K562 (cell line): Measurements from ENCODE around the gene HS3ST5. TPM values are rescaled to one million over a fixed set of nuclear protein-coding genes. Genes with fewer than 3 reads are reported as not detected.

Experiments used
- ATAC-seq: fragments of 200-7000 bp; cut with Tn5 transposase; 3 replicates; pipeline ENCODE4 v1.9.1; 2020; ENCODE audit warnings: moderate library complexity
- BruUV-seq: library from RNA; stranded (reverse); fragments of 400-500 nt; replicated peaks from 2 replicates; lab custom pipeline; 2021; lab: Mats Ljungman, UMichigan
- CTCF ChIA-PET: fragments of 300-600 bp; formaldehyde crosslinking; extraction: SDS; loops from one replicate; lab custom pipeline; 2021; ENCODE audit warnings: low intra/inter-chr PET ratio; lab: Yijun Ruan, JAX
- POLR2A ChIA-PET: fragments of 300-600, 350-650 bp; sonication (Branson Sonifier 250); formaldehyde crosslinking; extraction: SDS; loops from one replicate; lab custom pipeline; 2021; ENCODE audit warnings: antibody characterized with exemption, inconsistent platforms; lab: Yijun Ruan, JAX
- DNase-seq, 4 experiments: peaks; one replicate each; pipeline versions ENCODE4 v3.0.0 to v3.0.0-alpha.2; 2011 to 2018; ENCODE audit warnings: low spot score in 3 of 4, mixed read lengths in 3 of 4; ENCODE audit errors: extremely low read depth in 1 of 4
- FAIRE-seq: peaks from 2 replicates; lab custom pipeline; 2011; peaks lifted over from hg19 to GRCh38; lab: Jason Lieb, UNC
- H2AFZ ChIP-seq: 2 replicates; pipeline ENCODE4 v1.6.0; 2011; ENCODE audit warnings: low read depth, low read length, control low read depth, inconsistent platforms
- H3K27ac ChIP-seq: fragments of 200-600 bp; 3 replicates; pipeline ENCODE4 v1.8.0; 2011; ENCODE audit warnings: low read depth, mild to moderate bottlenecking, control low read depth, inconsistent platforms, low read length, moderate library complexity, mixed read lengths; ENCODE audit errors: extremely low read depth
- H3K27me3 ChIP-seq, 2 experiments: fragments of 300-600 bp in 1 of 2; 2 replicates in 1 of 2; 3 replicates in 1 of 2; pipeline versions ENCODE4 v1.6.0 to v1.8.0; 2011; ENCODE audit warnings: inconsistent platforms in 2 of 2, low read length in 2 of 2, mild to moderate bottlenecking in 1 of 2, mixed read lengths in 1 of 2, moderate library complexity in 1 of 2; ENCODE audit not compliant: control insufficient read depth in 2 of 2, insufficient read depth in 2 of 2
- H3K36me3 ChIP-seq: fragments of 300-600 bp; 3 replicates; pipeline ENCODE4 v1.8.0; 2011; ENCODE audit warnings: mild to moderate bottlenecking, low read length, inconsistent platforms; ENCODE audit not compliant: control insufficient read depth, insufficient read depth
- H3K4me1 ChIP-seq, 2 experiments: fragments of 200-600 bp in 1 of 2; replicated peaks in 1 of 2; 2 replicates in 1 of 2; 3 replicates in 1 of 2; pipeline versions ENCODE4 v1.5.1 to v1.8.0; 2011; ENCODE audit warnings: inconsistent platforms in 2 of 2, low read length in 2 of 2, mild to moderate bottlenecking in 1 of 2, mixed read lengths in 1 of 2, moderate library complexity in 1 of 2; ENCODE audit not compliant: control insufficient read depth in 2 of 2, insufficient read depth in 2 of 2
- H3K4me2 ChIP-seq: 2 replicates; pipeline ENCODE4 v1.6.1; 2011; ENCODE audit warnings: low read length, control low read depth, inconsistent platforms, mixed read lengths; ENCODE audit not compliant: insufficient read depth
- H3K4me3 ChIP-seq: fragments of 200-600 bp; sonication (generic), shearing (Covaris generic); 2 replicates; pipeline ENCODE4 v1.5.1; 2016; ENCODE audit warnings: control low read depth, inconsistent platforms
- H3K79me2 ChIP-seq: fragments of 200-600 bp; 3 replicates; pipeline ENCODE4 v1.8.0; 2011; ENCODE audit warnings: low read length, inconsistent platforms; ENCODE audit not compliant: control insufficient read depth, insufficient read depth
- H3K9ac ChIP-seq, 2 experiments: 2 replicates each; pipeline versions ENCODE4 v1.6.0 to v1.6.1; 2011; ENCODE audit warnings: low read depth in 2 of 2, low read length in 2 of 2, control low read depth in 1 of 2, inconsistent platforms in 1 of 2, mild to moderate bottlenecking in 1 of 2, mixed read lengths in 1 of 2; ENCODE audit not compliant: insufficient read depth in 1 of 2
- H3K9me1 ChIP-seq: one replicate; pipeline ENCODE4 v1.6.0; 2011; ENCODE audit warnings: inconsistent platforms, mild to moderate bottlenecking, low read length, moderate library complexity; ENCODE audit not compliant: control insufficient read depth, insufficient read depth
- H3K9me3 ChIP-seq: replicated peaks from 2 replicates; pipeline ENCODE4 v1.5.1; 2011; ENCODE audit warnings: low read depth, low read length, inconsistent platforms; ENCODE audit not compliant: control insufficient read depth, insufficient read depth
- H4K20me1 ChIP-seq: replicated peaks from 2 replicates; pipeline ENCODE4 v1.6.1; 2011; ENCODE audit warnings: low read length, inconsistent platforms, mixed read lengths; ENCODE audit not compliant: control insufficient read depth, insufficient read depth
- BCL6 ChIP-seq: fragments of 250-450 bp; sonication (Bioruptor Pico); IDR thresholded peaks from 2 replicates; pipeline ENCODE4 v1.4.0; 2020
- C11orf30 ChIP-seq: fragments of 450-650 bp; IDR thresholded peaks from 2 replicates; pipeline ENCODE4 v1.6.1; 2016; ENCODE audit warnings: low read depth, mild to moderate bottlenecking
- DEAF1 ChIP-seq: fragments of 450-650 bp; formaldehyde crosslinking; IDR thresholded peaks from 2 replicates; pipeline ENCODE4 v1.4.0; 2020; ENCODE audit warnings: mild to moderate bottlenecking, moderate library complexity
- EGR1 ChIP-seq: fragments of 450-650 bp; conservative IDR thresholded peaks from 2 replicates; pipeline ENCODE4 v1.6.1; 2017; ENCODE audit warnings: mild to moderate bottlenecking
- IFI16 ChIP-seq: fragments of 250-450 bp; sonication (Bioruptor Pico); IDR thresholded peaks from 2 replicates; pipeline ENCODE4 v2.1.2; 2022; ENCODE audit warnings: mild to moderate bottlenecking, inconsistent platforms
- MAFF ChIP-seq: IDR thresholded peaks from 2 replicates; pipeline ENCODE4 v1.6.1; 2012; ENCODE audit warnings: low read length, improper control_type of control experiment
- MAFG ChIP-seq: fragments of 450-650 bp; conservative IDR thresholded peaks from 2 replicates; pipeline ENCODE4 v1.6.1; 2016; ENCODE audit warnings: missing genetic modification characterization, missing compliant biosample characterization
- MAFK ChIP-seq: IDR thresholded peaks from 2 replicates; pipeline ENCODE4 v1.6.1; 2011; ENCODE audit warnings: low read length, improper control_type of control experiment
- NR0B1 ChIP-seq: fragments of 450-650 bp; IDR thresholded peaks from one replicate; pipeline ENCODE4 v1.6.1; 2018; ENCODE audit warnings: mild to moderate bottlenecking, moderate library complexity; ENCODE audit not compliant: partially characterized antibody
- ZBTB8A ChIP-seq: fragments of 450-650 bp; IDR thresholded peaks from 2 replicates; pipeline ENCODE4 v1.6.1; 2018; ENCODE audit warnings: mild to moderate bottlenecking, moderate library complexity; ENCODE audit not compliant: partially characterized antibody
- ZNF316 ChIP-seq: fragments of 450-650 bp; IDR thresholded peaks from 2 replicates; pipeline ENCODE4 v1.6.1; 2016
- ZNF699 ChIP-seq: fragments of 250-450 bp; sonication (Bioruptor Pico); IDR thresholded peaks from 2 replicates; pipeline ENCODE4 v1.8.0; 2021; ENCODE audit warnings: mild to moderate bottlenecking, moderate library complexity; ENCODE audit not compliant: insufficient replicate concordance
- in situ Hi-C: fragments of 300-500 bp; cut with MboI; formaldehyde crosslinking; loops from 4 replicates; pipeline ENCODE4 v1.15.0; 2018; ENCODE audit warnings: inconsistent platforms, mixed read lengths
- intact Hi-C: fragments of 100-400 bp; cut with micrococcal nuclease; formaldehyde crosslinking; loops from 2 replicates; pipeline ENCODE4 v1.14.2; 2022
- polyA plus RNA-seq, 8 experiments: library from polyadenylated mRNA; depleted of rRNA in 4 of 8; stranded (reverse) in 5 of 8; unstranded in 3 of 8; fragments of >200 nt; fragmentation: Nextera tagmentation in 2 of 8; fragmentation: Illumina TruSeq in 1 of 8; extraction: Ambion mirVana in 2 of 8; extraction: Trizol in 1 of 8; gene quantifications; 2 replicates each; pipeline versions ENCODE4 v1.2.1 to v1.2.3, GENCODE V29; 2011 to 2014; ENCODE audit warnings: inconsistent platforms in 1 of 8, missing spikeins in 1 of 8
- total RNA-seq, 7 experiments: library from RNA; depleted of rRNA in 6 of 7; stranded (reverse); fragments of >200 nt in 6 of 7; fragmentation: Illumina TruSeq in 2 of 7; extraction: Trizol in 2 of 7; gene quantifications; 2 replicates each; pipeline versions ENCODE4 v1.2.1 to v1.2.3, GENCODE V29; 2011 to 2021; ENCODE audit warnings: low replicate concordance in 1 of 7

HS3ST5 gene
- total and polyA plus RNA-seq, 9 of the 15 experiments (the other 6 are each of a cell fraction or from before 2014, with no cell fraction given): not detected

DNA sequence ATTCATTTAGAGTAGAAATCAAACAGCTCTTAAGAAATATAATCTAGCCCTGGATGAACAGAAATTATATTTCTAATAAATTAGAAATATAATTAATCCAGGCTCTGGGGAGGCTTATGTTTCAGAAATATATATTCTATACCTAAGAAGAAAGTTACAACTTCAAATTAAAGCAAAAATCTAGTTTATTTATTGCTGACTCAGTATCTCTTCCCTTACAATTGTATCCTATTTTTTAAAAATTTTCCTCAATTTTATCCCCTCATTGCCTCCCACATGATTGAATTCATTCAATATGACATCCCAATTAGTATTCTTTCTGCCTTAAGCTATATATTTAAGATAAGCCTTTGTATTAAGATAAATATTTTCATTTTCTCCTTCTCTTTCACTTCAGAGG lies 71.4 kb downstream of the HS3ST5 start:
- H4K20me1 ChIP-seq: no peaks in the 10 kb centered on the region
- no peak overlapping the region for H3K4me2 ChIP-seq
- FAIRE-seq: no peak

More for the DNA sequence above, 71.4 kb downstream of the HS3ST5 start:
- BruUV-seq: no TSS peak
- no peak overlapping the region for H3K4me3 ChIP-seq
- no peaks in the 10 kb centered on the region for H3K36me3 ChIP-seq
- in situ Hi-C loops (no loop called here), intact Hi-C loops (no loop called here)
- no peaks in the 10 kb centered on the region for H3K9me3 ChIP-seq
- H3K79me2 ChIP-seq: no peaks in the 10 kb centered on the region
- no peaks in the 10 kb centered on the region for H3K9me1 ChIP-seq
- no peaks in the 10 kb centered on the region for H3K4me1 ChIP-seq
- TF ChIP-seq BCL6 (CRISPR knock-in tag) (no peak), NR0B1 (no peak), MAFG (tag) (0 out of 2 replicates have a peak, but pooled peaks have one; percentile 16), IFI16 (CRISPR knock-in tag) (no peak), ZBTB8A (no peak), MAFF (peak; percentile 25; the same call in 1 of the 2 replicates), C11orf30 (peak; percentile 47; the same call in 1 of the 2 replicates), ZNF699 (no peak), DEAF1 (CRISPR knock-in tag) (no peak), EGR1 (no peak), MAFK (peak; percentile 55; the same call in 1 of the 2 replicates), ZNF316 (peak; percentile 77)
- H3K27me3 ChIP-seq: no peaks in the 10 kb centered on the region
- CTCF ChIA-PET: no interaction called here
- POLR2A ChIA-PET: no interaction called here
- ATAC-seq: no peak
- H3K9ac ChIP-seq: no peak overlapping the region
- H3K27ac ChIP-seq: no peak overlapping the region
- DNase-seq: no peak
- H2AFZ ChIP-seq: no peak overlapping the region
